GM12872 (cell line): ENCODE measurements around the gene WSCD2.

Experiments used
- TF ChIP-seq, protein P1 (sequence below): IDR thresholded peaks from 3 replicates; pipeline ENCODE4 v1.5.1; 2011; ENCODE audit warnings: low read depth, mild to moderate bottlenecking, low read length, moderate library complexity; ENCODE audit not compliant: insufficient read depth

Gene WSCD2

DNA sequence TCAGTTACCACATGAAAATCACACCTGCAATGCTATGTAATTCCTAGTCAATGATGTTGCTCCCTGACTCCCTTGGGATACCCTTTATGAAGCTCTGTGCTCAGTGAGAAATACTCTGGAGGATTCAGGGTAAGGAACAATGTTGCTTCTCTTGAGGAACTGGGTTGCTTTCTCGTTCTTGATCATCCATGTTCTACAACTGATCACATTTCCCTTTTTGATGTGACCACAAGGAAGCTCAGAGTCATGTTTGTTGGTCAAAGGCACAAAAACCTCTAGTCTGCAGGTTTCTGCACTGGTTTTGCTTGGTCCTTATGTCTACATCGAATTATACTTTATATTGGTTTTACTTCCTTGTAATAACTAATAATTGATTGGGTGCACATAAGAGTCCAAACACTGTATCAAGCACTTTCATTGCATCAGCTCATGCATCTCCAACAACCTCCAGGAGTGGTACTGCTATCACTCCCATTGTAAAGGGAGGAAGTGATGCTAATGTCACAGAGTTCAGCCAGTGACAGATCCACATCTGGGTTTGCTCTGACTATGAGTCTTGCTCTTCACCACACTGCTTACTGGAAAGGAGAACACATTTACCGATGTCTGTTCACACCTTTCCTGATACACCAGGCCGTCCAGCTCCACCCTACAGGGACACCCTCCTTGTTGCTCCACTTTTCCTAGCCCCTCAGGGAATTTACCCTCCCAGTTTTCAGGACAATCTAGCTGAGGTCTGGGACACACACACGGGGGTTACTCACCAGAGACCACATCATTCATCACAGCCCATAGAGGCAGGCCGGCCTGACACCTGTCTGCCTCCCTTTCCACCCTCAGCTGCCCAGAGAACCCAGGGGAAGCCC lies 169.0 kb downstream of the WSCD2 start:
- TF ChIP-seq, protein P1, sequence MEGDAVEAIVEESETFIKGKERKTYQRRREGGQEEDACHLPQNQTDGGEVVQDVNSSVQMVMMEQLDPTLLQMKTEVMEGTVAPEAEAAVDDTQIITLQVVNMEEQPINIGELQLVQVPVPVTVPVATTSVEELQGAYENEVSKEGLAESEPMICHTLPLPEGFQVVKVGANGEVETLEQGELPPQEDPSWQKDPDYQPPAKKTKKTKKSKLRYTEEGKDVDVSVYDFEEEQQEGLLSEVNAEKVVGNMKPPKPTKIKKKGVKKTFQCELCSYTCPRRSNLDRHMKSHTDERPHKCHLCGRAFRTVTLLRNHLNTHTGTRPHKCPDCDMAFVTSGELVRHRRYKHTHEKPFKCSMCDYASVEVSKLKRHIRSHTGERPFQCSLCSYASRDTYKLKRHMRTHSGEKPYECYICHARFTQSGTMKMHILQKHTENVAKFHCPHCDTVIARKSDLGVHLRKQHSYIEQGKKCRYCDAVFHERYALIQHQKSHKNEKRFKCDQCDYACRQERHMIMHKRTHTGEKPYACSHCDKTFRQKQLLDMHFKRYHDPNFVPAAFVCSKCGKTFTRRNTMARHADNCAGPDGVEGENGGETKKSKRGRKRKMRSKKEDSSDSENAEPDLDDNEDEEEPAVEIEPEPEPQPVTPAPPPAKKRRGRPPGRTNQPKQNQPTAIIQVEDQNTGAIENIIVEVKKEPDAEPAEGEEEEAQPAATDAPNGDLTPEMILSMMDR = no peak

DNA sequence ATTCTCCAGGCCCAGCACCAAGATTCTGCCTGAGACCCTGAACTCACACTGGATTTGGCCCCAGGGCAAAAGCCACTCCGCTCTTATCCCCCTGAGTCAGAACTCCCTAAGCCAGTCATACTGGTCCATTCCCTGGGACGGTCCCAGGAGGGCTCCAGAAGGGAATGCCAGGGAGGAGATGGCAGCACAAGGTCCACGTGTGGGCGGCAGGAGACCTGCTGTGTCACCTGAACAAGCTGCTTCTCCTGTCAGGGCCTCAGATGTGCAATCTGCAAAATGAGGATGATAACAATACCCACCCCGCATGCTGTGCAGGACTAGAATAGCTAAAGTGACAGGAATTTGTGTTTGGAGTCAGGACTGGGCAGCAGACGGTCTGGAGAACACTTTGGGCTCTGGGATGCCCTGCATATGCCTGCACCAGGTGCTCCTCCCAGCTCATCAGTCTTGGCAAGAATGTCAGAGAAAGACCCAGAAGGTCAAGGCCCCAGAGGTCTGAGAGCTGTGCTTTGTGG lies 169.7 kb downstream of the WSCD2 start:
- TF ChIP-seq, protein P1 = no peak

GRCh38 chr12:108299516-108299915 lies 170.4 kb downstream of the WSCD2 start:
- TF ChIP-seq, protein P1 = no peak
